ENCODE data around the gene TMEM54.
"Not testable (repeated sequence)": the region's sequence is repeated elsewhere in the genome, so short reads cannot be mapped to it uniquely, and the experiment has no call there.

Gene TMEM54

DNA sequence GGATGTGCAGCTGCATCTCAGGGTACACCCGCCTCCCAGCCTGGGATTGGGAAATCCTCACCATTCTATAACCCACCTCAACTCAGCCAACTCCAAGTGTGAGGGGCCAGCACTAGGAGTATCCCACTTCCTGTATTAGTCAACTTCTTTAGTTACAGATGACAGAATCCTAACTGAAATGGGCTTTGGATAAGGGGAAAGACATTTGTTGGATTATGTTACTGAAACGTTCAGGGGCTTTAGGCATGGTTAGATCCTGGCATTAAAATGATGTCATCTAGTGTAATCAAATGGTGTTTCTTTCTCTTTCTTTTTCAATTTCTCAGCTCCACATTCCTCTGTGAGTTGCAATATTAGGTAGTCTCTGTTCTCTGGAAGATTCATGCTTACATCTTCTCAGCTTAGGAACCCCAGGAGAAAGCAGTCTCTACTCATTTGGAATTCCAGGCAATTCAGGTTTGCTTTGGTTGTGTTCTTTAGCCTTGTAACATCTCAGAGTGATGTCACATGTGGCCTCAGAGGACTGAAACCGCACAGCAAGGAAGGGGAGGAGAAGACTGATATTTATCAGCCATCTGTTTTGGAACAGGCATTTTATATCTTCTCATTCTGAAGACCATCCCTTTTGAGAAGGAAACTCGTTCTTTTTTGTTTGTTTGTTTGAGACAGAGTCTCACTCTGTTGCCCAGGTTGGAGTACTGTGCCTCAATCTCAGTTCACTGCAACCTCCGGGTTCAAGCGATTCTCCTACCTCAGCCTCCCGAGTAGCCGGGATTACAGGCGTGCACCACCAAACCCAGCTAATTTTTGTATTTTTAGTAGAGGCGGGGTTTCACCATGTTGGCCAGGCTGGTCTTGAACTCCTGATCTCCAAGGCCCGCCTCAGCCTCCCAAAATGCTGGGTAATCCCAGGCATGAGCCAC is 18.9 kb upstream of the TMEM54 start:
- DNase-seq (ENCODE audit: low spot score), result no peak

DNA sequence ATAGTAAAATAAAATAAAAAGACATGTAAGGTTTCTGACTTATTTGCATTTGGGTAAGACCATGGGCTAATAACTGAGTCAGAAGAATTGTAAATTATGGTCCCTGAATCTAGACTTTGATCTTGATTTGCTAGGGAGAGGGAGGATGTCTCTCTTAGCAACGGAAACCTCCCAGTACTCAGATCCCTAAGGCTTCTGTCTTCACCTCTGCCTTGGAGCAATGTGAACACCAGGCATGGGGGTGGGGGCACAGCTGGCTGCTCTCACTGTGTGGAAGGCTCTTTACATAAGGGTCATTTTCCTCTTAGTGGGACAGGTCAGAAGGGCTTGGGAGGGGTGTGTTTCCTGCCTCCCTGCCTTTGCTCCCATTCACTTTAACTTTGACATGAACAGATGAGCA is 17.0 kb upstream of the TMEM54 start:
- no peak for DNase-seq (ENCODE audit: low spot score)

DNA sequence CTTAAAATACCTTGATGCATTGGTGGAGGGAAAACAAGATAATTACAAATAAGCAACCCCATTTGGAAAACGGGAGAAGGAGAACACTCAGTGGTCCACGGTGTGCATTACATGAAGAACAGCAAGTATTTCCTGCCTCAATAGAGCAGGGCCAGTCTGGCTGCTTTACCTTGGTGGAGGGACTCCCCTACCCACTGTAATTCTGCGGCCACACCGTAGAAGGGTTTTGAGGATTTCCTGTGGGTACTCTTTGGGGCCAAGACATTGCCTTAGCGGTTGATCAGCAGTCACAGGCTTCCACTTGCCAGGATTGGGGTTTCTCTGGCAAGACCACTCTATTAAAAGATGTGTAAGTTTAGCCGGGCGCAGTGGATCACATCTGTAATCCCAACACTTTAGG is 16.3 kb upstream of the TMEM54 start:
- no peak for DNase-seq (ENCODE audit: low spot score)

DNA sequence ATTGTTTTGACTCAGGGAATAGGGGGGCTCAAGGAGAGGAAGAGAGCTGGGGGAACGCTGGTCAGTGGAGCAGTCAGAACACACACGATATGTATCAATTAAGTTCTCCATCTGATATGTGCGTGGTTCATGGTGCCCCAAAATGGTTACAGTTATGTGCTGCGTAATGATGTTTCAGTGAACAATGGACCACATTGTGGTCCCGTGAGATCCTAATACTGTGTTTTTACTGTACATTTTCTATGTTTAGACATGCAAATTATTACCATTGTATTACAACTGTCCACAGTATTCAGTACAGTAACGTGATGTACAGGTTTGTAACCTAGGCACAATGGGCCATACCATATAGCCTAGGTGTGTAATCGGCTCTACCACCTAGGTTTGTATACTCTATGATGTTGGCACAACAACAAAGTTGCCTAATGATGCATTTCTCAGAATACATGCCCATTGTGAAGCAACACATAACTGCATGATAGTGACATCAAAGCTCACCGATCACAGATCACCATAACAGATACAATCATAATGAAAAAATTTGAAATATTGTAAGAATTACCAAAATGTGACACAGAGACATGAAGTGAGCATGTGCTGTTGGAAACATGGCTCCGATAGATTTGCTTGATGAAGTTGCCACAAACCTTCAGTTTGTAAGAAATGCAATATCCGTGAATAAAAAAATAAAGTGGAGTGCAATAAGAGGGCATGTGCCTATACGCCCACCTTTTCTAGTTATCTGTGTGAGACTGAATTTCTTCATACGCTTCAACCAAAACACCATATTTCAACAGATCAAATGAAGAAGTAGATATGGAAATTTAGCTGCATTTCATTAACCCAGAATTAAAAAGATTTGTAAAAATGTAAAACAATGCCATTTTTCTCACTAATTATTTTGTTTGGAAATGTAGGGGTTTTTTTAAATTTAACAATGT is 14.8 kb upstream of the TMEM54 start:
- no peak for DNase-seq (ENCODE audit: low spot score)

DNA sequence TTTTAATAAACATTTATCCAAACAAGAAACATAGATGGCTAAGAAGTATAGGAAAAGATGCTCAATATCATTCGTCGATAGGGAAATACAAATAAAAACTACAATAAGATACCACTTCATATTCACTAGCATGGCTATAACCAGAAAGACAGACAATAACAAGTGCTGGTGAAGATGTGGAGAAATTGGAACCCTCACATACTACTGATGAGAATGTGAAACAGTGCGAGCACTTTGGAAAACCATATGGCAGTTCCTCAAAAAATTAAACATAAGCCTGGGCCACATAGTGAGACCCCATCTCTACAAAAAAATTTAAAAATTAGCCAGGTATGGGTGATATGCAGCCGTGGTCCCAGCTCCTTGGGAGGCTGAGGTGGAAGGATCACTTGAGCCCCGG is 9.1 kb upstream of the TMEM54 start:
- no peak for DNase-seq (ENCODE audit: low spot score)

DNA sequence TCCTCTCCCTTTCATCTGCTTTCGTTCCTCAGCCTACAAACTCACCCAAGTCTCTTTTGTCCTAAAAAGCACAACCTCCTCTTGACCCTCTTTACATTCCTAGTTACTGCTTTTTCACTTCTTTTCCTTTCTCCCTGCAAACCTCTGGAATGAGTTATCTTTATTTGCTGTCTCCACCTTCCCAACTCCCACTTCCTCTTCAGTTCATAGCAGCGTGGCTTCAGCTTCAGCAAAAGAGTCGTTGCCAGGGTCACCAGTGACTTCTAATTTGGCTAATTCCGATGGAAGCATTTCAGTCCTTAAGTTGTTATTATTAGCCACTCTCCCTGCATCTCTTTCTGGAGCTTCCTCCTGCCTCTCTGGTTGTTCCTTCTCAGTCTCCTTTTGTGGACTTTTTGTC is 6.2 kb upstream of the TMEM54 start:
- no peak for DNase-seq (ENCODE audit: low spot score)

DNA sequence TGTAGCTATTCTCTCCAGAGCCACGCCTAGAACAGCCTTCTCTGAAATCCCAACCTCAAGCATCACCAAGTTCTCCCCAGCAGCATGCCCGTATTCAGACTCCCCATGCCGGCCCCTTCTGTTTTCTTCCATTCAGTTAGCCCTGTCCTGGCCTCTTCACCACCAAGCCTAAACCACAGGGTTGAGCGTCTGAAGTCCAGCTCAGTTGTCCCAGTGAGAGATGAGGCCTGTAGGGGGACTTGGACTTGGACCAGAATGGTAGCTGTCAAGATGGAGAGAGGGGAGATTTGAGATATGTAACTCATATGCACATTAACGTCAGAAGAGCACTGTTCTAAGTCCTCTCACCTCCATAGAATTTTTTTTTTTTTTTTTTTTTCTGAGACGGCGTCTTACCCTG is 5.5 kb upstream of the TMEM54 start:
- DNase-seq (ENCODE audit: low spot score), result no peak

DNA sequence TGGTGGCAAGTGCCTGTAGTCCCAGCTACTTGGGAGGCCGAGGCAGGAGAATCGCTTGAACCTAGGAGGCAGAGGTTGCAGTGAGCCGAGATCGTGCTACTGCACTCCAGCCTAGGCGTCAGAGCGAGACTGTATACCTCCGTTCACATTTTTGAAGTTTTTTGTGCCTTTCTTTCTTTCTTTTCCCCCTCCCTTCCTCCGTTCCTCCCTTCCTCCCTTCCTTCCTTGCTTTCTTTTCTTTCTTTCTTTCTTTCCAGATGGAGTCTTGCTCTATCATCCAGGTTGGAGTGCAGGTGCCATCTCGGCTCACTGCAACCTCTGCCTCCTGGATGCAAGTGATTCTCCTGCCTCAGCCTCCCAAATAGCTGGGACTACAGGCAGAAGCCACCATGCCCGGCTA is 4.4 kb upstream of the TMEM54 start:
- DNase-seq (ENCODE audit: low spot score), result not testable (repeated sequence)

DNA sequence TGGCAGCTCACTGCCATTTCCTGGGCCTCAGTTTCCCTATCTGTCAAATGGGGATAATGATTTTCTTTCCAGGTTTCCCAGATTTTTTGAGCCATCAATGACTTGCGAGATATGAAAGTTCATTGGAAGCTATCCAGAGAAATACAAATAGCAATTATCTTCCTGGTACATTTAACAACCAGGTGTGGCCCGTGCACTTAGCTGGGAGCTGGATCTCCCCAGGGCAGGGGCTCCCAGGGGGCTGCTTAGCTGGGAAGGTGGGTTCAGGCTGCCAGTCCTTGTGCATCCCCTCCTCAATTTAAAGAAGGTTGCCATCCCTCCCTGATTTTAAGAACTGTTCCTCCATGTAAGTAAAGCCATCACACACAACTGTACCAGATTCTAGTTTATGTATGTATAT is 3.6 kb upstream of the TMEM54 start:
- DNase-seq (ENCODE audit: low spot score), result no peak

DNA sequence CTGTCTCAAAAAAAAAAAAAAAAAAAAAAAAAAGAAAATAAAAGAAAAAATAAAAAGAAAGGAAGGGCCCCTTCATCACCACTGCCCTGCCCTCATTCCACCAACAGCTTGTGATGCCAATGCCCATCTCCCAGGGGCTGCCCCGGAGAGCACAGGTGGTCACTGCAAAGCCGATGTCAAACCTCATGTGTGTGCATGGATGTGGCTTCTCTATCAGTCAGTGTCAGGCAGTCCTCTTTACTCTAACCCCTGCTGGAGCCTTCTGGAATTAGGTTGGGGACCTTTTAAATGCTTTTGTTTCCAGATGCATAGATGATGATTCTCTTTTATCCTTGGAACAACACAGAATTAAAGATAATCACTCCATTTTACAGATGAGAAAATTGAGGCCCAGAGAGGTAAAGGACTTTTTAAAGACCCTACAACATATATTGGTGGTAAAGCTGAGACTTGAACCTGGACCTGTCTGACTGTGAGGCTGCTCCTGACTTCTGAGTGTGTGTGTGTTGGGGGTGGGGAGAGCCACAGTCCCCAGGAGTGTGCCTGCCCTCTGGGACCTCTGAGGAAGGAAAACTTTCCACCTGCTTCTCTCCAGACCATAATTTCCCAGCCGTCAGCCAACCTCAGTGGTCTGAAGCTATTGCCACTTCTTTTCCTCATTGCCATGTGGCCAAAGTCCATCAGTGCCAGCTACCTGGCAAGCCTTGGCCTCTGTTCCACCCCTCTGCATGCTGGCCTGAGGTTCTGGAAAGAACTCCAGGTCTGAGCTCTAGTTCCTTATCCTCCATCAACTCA is 3.0 kb upstream of the TMEM54 start:
- no peak for DNase-seq (ENCODE audit: low spot score)

DNA sequence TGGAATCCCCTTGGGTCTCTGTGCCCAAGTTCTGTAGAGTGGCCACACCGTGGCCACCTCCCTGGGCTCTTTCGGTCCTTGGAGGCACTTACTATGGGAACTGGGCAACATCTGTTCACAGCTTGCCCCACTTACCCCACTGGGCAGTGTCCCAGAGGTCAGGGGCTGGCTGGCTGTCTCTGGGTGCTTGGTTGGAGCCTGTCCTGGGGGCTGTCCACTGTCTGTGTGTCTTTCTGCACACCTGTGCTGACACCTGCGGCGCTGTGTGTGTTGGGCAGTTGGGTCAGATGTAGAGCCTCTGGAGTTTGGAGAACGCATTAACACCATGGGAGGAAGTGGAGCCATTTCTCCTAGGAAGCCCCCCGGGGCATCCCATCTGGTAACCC is 1.3 kb upstream of the TMEM54 start:
- DNase-seq (ENCODE audit: low spot score), result no peak

DNA sequence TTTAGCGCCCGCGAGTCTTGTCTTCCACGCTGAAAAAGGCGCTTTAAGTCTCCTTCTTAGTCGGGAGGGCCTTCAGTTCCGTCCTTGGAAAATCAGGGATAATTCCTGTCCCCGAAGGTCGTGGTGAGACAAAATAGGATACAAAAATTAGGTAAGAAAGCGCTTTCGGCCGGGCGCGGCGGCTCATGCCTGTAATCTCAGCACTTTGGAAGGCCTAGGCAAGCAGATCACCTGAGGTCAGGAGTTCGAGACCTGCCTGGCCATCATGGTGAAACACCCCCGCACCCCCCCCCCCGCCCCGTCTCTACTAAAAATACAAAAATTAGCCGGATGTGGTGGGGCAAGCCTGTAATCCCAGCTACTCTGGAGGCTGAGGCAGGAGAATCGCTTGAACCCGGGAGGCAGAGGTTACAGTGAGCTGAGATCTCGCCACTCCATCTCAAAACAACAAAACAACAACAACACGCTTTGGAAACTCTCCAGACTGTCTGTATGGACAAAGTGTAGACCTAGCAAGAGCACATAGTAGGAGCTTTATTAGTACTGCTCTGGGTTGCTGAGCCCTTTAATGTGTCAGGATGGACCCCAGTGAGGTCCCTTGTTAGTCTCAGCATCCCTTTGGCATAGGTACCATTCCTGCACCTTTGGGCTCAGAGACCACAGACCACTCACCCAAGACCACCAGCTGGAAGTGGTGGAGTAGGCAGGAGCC is 790 bp upstream of the TMEM54 start:
- no peak for DNase-seq (ENCODE audit: low spot score)

DNA sequence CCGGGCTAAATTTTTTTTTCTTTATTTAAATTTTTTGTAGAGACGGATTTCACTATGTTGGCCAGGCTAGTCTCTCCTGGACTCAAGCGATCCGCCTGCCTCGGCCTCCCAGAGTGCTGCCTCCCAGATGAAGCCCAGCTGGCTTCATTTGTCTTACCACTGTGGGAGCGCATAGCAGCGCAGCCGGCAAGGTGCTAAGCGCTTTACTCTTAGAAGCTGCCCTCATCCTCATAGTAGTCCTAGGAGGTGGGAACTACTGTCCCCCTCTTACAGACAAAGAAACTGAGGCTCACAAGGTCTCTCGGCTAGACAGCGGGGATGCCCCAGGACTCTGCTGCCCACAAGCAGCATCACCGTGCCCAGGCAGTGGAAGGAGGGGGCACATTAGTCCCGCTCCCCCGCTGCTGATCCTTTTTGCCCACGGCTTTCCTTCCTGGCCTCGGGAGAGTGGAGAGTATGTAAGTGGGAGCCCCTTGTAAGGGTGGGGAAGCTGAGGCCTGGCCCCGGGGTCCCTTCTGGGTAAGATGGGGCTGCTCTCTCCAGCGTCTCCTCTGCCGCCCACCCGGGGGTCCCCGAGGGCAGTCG is 726 bp downstream of the TMEM54 start:
- DNase-seq (ENCODE audit: low spot score), result no peak

DNA sequence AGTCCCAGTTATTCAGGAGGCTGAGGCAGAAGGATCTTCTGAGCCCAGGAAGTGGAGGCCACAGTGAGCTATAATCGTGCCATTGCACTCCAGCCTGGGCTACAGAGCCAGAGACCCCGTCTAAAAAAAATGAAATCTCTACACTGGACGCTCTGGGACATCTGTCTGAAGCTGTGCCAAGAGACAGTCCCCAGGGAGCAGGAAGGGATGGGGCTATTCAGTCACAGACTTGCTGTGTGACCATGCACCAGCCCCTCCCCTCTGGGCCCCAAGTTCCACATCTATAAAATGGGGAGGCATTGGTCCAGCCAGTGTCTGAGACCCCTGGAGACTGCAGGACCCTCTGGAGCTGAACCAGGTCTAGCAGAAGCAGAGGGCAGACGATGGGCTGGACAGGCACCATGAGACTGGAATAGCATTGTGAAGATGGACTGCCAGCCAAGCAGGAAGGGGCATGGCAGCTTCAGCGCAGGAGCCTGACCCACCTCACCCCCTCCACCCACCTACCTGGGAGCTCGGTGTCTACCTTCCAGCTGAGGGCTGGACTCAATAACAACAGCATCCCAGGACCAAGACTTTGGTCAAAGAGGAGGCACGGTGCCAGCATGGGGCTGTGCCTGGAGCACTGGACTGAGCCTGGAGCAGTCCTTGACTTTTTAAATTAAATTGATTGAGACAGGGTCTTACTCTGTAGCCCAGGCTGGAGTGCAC is 1.4 kb downstream of the TMEM54 start:
- no peak for DNase-seq (ENCODE audit: low spot score)

DNA sequence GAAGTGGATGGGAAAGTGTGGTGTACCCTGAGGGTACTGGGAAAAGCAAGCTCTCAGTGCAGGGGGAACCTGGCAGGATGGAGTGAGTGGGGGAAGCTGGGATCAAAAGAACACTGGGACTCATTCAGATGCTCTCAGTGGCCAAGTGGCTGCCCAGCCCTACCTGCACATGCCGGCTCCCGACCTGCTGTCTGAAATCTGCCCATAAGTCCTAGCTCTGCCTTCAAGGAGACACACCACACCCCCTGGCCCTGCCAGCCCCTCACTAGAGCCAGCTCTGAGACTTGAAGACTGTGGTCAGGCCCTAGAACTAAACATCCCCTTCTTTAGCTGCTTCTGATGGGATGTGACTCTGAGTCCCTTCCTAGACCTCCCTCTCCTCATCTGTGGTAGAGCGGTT is 2.2 kb downstream of the TMEM54 start:
- no peak for DNase-seq (ENCODE audit: low spot score)

DNA sequence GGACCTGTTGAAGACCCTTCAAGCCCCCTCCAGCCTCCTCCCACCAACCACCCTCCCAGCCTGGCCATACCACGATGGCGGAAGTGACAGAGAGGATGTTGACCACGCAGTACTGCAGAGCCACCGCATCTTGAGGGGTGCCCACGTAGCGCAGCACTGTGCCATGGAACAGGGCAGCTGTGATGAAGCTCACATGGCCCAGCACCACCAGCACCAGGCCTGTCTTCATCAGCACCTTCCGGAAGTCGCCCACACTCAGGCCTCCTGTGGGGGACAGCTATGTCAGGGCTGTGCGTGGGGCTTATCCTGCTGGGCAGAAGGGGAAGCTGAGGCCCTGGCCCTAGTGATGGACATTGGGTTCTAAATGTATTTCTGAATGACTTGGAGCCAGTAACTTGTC is 3.1 kb downstream of the TMEM54 start:
- no peak for DNase-seq (ENCODE audit: low spot score)

DNA sequence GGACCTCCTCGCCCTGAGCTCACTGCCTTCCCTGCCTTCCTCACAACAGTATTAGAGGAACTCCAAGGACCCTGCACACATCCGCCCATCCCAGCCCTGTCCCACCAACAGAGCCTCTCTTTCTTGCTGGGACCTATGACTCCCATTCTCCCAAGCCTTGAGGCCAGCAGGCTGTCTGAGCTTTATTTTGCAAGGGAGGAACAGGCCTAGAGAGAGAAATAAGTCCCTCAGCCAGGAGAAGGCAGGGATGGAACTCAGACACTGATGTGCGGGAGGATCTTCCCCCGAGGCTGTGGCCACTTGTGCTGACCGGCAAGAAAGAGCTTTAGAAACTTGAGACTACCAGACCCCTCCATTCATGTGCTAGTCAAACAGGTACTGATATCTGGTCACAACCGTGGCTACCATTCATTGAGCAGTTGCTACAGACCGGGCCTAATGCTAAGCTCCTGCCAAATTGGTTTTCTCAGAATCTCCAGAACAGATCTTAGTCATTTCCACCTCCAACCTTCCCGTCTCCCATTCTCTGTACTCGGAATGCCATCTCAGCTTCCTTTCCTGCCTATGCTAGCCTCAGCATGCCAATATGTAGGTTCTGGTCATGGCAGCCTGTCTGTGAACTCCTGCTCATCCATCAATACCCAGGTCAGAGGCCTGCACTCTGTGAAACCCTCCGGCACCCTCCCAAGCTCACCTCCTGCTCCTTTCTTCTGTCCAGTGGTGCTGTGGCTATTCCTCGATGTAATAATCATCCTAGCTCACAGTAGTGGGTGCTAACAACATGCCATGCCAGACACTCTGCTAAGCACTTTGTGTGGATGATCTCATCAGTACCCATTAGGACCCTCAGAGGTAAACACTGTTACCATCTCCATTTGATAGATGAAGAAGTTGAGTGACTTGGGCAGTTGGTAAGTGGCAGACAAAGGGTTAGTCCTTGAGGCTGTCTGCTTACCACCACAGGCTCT is 3.8 kb downstream of the TMEM54 start:
- DNase-seq (ENCODE audit: low spot score), result no peak

DNA sequence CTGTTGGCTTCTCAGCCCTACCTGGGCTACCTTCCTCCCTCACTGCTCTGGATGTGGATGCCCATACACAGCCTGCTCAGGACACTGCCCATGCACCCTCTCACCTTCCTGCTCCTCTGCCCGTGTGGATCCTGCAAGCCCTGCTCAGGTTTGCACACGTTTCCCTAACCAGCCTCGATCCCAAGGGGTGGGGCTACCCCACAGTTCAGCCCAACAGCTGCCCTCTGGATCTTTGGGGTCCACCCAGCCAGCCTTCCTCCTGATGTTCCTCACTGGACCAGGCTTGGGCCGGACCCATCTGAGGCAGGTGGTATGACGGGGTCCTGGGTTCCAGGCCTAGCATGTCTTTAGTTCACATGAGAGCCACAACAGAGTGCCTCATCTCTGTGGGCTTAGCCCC is 4.7 kb downstream of the TMEM54 start:
- DNase-seq (ENCODE audit: low spot score), result no peak
